A549 treated with GW870086 at 1 μM for 4 hours (cell line): ENCODE data around the gene MKNK2. TPM values are rescaled to one million over a fixed set of nuclear protein-coding genes. Genes with fewer than 3 reads are reported as not detected.

Source experiments
- total RNA-seq: library from RNA; stranded (reverse); fragments of 200-300 nt; extraction: Qiagen RNA extraction; gene quantifications from 5 replicates; pipeline ENCODE4 v1.2.3, GENCODE V29; 2022; ENCODE audit warnings: low read depth

Gene MKNK2
- total RNA-seq: 56.6 to 91.4 TPM (median 78.9 TPM) in 5 replicates

GRCh38 chr19:2050991-2051772 is at the start of gene MKNK2:
Gene MKNK2 (minus strand): TSS chr19:2051244. CDS start chr19:2050851, 393 bp downstream.

GRCh38 chr19:2096480-2097202 is 45.6 kb upstream of the MKNK2 start, which contains the start of gene IZUMO4:
Gene IZUMO4 (plus strand): TSS chr19:2096915. CDS start chr19:2096946, 31 bp downstream.

GRCh38 chr19:2096034-2096479 is 45.0 kb upstream of the MKNK2 start, which contains the start of gene MOB3A:
Gene MOB3A (minus strand): TSS chr19:2096326. CDS start chr19:2078560, 17,766 bp downstream.

GRCh38 chr19:2015608-2015950 is 35.5 kb downstream of the MKNK2 start, which contains the start of gene BTBD2:
Gene BTBD2 (minus strand): TSS chr19:2015714. CDS start chr19:2015703, 11 bp downstream.

Other genes starting within 250 kb of the MKNK2 start
- gene ATP8B3, start 239.0 kb downstream of the MKNK2 start, total RNA-seq: 1.9 to 3.6 TPM (median 3.0 TPM) in 5 replicates
- 16.1 to 22.6 TPM (median 19.0 TPM) in 5 replicates for gene REXO1, start 202.8 kb downstream of the MKNK2 start, total RNA-seq
- 20.1 to 29.5 TPM (median 25.5 TPM) in 5 replicates for gene KLF16, start 187.7 kb downstream of the MKNK2 start, total RNA-seq
- gene ABHD17A, start 165.7 kb downstream of the MKNK2 start, total RNA-seq: 21.4 to 38.2 TPM (median 36.0 TPM) in 5 replicates
- gene ADAT3, start 145.8 kb downstream of the MKNK2 start, total RNA-seq: 2.8 to 5.9 TPM (median 5.0 TPM) in 5 replicates
- 48.8 to 68.3 TPM (median 53.1 TPM) in 5 replicates for gene SCAMP4, start 145.8 kb downstream of the MKNK2 start, total RNA-seq
- 33.1 to 53.7 TPM (median 46.8 TPM) in 5 replicates for gene CSNK1G2, start 110.1 kb downstream of the MKNK2 start, total RNA-seq
- gene BTBD2, start 35.5 kb downstream of the MKNK2 start, total RNA-seq: 34.4 to 46.3 TPM (median 43.0 TPM) in 5 replicates
- gene MOB3A, start 45.1 kb upstream of the MKNK2 start, total RNA-seq: 13.2 to 15.9 TPM (median 14.2 TPM) in 5 replicates
- 0.23 to 1.1 TPM (median 0.80 TPM) in 5 replicates for gene IZUMO4, start 45.7 kb upstream of the MKNK2 start, total RNA-seq
- gene AP3D1, start 100.3 kb upstream of the MKNK2 start, total RNA-seq: 66.4 to 83.3 TPM (median 81.8 TPM) in 5 replicates
- 11.0 to 18.7 TPM (median 17.3 TPM) in 5 replicates for gene DOT1L, start 112.7 kb upstream of the MKNK2 start, total RNA-seq
- gene PLEKHJ1, start 185.1 kb upstream of the MKNK2 start, total RNA-seq: 43.2 to 57.5 TPM (median 52.7 TPM) in 5 replicates
- gene SF3A2, start 185.6 kb upstream of the MKNK2 start, total RNA-seq: 60.9 to 73.1 TPM (median 68.7 TPM) in 5 replicates
- 7.4 to 17.2 TPM (median 15.2 TPM) in 5 replicates for gene AMH, start 198.1 kb upstream of the MKNK2 start, total RNA-seq
- gene JSRP1, start 205.2 kb upstream of the MKNK2 start, total RNA-seq: 0.48 to 1.2 TPM (median 0.65 TPM) in 5 replicates
- gene PEAK3, start 230.9 kb upstream of the MKNK2 start, total RNA-seq: 0.05 TPM in 1 of 5 replicates, not detected in the others